HepG2 (cell line): ENCODE data around the gene PSD4. TPM values are rescaled to one million over a fixed set of nuclear protein-coding genes. Genes with fewer than 3 reads are reported as not detected.

ENCODE experiments used
- AHR ChIP-seq: IDR thresholded peaks from 2 replicates; pipeline ENCODE4 v1.6.1; 2018; ENCODE audit warnings: missing genetic modification reagents, missing compliant biosample characterization
- SAP130 ChIP-seq: IDR thresholded peaks from 2 replicates; pipeline ENCODE4 v1.6.1; 2016; ENCODE audit warnings: low read depth
- SMARCE1 ChIP-seq: fragments of 450-650 bp; IDR thresholded peaks from 2 replicates; pipeline ENCODE4 v1.6.1; 2017; ENCODE audit warnings: borderline replicate concordance
- SRSF4 ChIP-seq: fragments of 200-400 bp; formaldehyde crosslinking; IDR thresholded peaks from one replicate; pipeline ENCODE4 v1.6.1; 2018; ENCODE audit warnings: mild to moderate bottlenecking, low read depth, low read length, moderate library complexity; ENCODE audit not compliant: poor library complexity, severe bottlenecking
- SUZ12 ChIP-seq: fragments of 150-350 bp; IDR thresholded peaks from 2 replicates; pipeline ENCODE4 v1.6.1; 2014; ENCODE audit warnings: low read depth, low read length
- ZBTB7B ChIP-seq: sonication (generic); formaldehyde crosslinking; IDR thresholded peaks from 2 replicates; pipeline ENCODE4 v1.4.0; 2020; ENCODE audit warnings: missing genetic modification reagents
- ZC3H4 ChIP-seq: sonication (generic); formaldehyde crosslinking; IDR thresholded peaks from 2 replicates; pipeline ENCODE4 v1.4.0; 2020; ENCODE audit warnings: missing genetic modification reagents, borderline replicate concordance
- ZNF343 ChIP-seq: sonication (generic); formaldehyde crosslinking; IDR thresholded peaks from 2 replicates; pipeline ENCODE4 v1.4.0; 2020; ENCODE audit warnings: mild to moderate bottlenecking, missing genetic modification reagents
- ZNF746 ChIP-seq: sonication (generic); formaldehyde crosslinking; IDR thresholded peaks from 2 replicates; pipeline ENCODE4 v1.8.0; 2022; ENCODE audit warnings: mild to moderate bottlenecking, missing genetic modification reagents
- ZNF850 ChIP-seq: sonication (generic); formaldehyde crosslinking; conservative IDR thresholded peaks from 2 replicates; pipeline ENCODE4 v1.9.0; 2021; ENCODE audit warnings: mild to moderate bottlenecking, missing genetic modification reagents
- polyA plus RNA-seq, 8 experiments: library from polyadenylated mRNA; depleted of rRNA in 3 of 8; stranded (reverse) in 7 of 8; unstranded in 1 of 8; fragments of >200 nt; fragmentation: Illumina TruSeq in 4 of 8; extraction: Trizol in 4 of 8; gene quantifications; 2 replicates each; pipeline versions ENCODE4 v1.2.1 to v1.2.3, GENCODE V29; 2011 to 2016; ENCODE audit warnings: low read depth in 4 of 8, missing spikeins in 1 of 8, mixed read lengths in 1 of 8; ENCODE audit not compliant: insufficient read depth in 1 of 8
- total RNA-seq, 5 experiments: library from RNA; depleted of rRNA; stranded (reverse); fragments of >200 nt; fragmentation: Illumina TruSeq; extraction: Trizol; gene quantifications; 2 replicates each; pipeline ENCODE4 v1.2.3, GENCODE V29; 2016; ENCODE audit warnings: low read depth in 1 of 5
- TF ChIP-seq, protein P1 (sequence below): sonication (generic); formaldehyde crosslinking; IDR thresholded peaks from 2 replicates; pipeline ENCODE4 v1.8.0; 2023; ENCODE audit warnings: mild to moderate bottlenecking, missing genetic modification reagents
- TF ChIP-seq, protein P2 (sequence below): sonication (generic); formaldehyde crosslinking; IDR thresholded peaks from 2 replicates; pipeline ENCODE4 v1.5.1; 2020; ENCODE audit warnings: mild to moderate bottlenecking, missing genetic modification reagents
- TF ChIP-seq, protein P3 (sequence below): sonication (generic); formaldehyde crosslinking; IDR thresholded peaks from 2 replicates; pipeline ENCODE4 v1.4.0; 2020; ENCODE audit warnings: missing genetic modification reagents
- TF ChIP-seq, protein P4 (sequence below): sonication (generic); formaldehyde crosslinking; IDR thresholded peaks from 2 replicates; pipeline ENCODE4 v1.4.0; 2020; ENCODE audit warnings: mild to moderate bottlenecking, low read depth, missing genetic modification reagents
- TF ChIP-seq, protein P5 (sequence below): sonication (generic); formaldehyde crosslinking; IDR thresholded peaks from 2 replicates; pipeline ENCODE4 v1.5.0; 2020; ENCODE audit warnings: mild to moderate bottlenecking, low read depth, missing genetic modification reagents, borderline replicate concordance
- TF ChIP-seq, protein P6 (sequence below): sonication (generic); formaldehyde crosslinking; IDR thresholded peaks from 2 replicates; pipeline ENCODE4; 2020; ENCODE audit warnings: missing genetic modification reagents, mild to moderate bottlenecking, borderline replicate concordance
- TF ChIP-seq, protein P7 (sequence below): sonication (generic); formaldehyde crosslinking; IDR thresholded peaks from 2 replicates; pipeline ENCODE4 v1.5.0; 2020; ENCODE audit warnings: mild to moderate bottlenecking, missing genetic modification reagents, borderline replicate concordance

PSD4 gene
- total and polyA plus RNA-seq, 2 of the 13 experiments (the other 11 are each of a cell fraction or from before 2014, with no cell fraction given): 5.8 to 9.4 TPM

DNA sequence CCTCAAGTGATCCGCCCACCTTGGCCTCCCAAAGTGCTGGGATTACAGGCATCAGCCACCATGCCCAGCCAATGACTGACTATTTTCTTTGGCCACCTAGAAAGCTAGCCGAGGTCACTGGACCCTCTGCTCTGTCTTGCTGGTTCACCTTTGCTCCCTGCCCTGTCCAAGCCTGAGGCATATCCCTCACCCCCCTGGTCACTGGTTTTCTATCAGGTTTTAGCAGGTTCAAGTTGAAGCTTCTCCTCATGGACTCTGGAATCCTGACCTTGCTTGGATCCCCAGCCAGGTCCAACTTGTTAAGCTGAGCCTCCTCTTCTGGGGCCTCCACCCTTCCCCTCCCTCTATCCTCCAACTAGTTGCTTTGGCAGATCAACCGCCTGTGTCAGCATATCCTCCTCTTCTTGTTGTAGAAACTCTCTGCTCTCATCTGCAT, 71.5 kb downstream of the PSD4 start (continued):
- TF ChIP-seq ZNF850: no peak
- TF ChIP-seq, protein P1, sequence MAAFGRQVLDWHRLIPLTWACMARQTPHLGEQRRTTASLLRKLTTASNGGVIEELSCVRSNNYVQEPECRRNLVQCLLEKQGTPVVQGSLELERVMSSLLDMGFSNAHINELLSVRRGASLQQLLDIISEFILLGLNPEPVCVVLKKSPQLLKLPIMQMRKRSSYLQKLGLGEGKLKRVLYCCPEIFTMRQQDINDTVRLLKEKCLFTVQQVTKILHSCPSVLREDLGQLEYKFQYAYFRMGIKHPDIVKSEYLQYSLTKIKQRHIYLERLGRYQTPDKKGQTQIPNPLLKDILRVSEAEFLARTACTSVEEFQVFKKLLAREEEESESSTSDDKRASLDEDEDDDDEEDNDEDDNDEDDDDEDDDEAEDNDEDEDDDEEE (CRISPR knock-in tag): no peak
- TF ChIP-seq, protein P2, sequence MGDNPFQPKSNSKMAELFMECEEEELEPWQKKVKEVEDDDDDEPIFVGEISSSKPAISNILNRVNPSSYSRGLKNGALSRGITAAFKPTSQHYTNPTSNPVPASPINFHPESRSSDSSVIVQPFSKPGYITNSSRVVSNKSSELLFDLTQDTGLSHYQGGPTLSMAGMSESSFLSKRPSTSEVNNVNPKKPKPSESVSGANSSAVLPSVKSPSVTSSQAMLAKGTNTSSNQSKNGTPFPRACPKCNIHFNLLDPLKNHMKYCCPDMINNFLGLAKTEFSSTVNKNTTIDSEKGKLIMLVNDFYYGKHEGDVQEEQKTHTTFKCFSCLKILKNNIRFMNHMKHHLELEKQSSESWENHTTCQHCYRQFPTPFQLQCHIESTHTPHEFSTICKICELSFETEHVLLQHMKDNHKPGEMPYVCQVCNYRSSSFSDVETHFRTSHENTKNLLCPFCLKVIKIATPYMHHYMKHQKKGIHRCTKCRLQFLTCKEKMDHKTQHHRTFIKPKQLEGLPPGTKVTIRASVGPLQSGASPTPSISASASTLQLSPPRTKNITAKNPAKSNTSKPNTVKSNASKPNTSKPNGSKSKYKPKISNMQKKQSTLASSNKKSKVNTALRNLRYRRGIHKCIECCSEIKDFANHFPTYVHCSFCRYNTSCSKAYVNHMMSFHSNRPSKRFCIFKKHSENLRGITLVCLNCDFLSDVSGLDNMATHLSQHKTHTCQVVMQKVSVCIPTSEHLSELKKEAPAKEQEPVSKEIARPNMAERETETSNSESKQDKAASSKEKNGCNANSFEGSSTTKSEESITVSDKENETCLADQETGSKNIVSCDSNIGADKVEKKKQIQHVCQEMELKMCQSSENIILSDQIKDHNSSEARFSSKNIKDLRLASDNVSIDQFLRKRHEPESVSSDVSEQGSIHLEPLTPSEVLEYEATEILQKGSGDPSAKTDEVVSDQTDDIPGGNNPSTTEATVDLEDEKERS: no peak
- TF ChIP-seq ZNF746: no peak
- peak; percentile 41; the same call in 1 of the 2 replicates for TF ChIP-seq ZBTB7B (CRISPR knock-in tag)
- TF ChIP-seq, protein P3, sequence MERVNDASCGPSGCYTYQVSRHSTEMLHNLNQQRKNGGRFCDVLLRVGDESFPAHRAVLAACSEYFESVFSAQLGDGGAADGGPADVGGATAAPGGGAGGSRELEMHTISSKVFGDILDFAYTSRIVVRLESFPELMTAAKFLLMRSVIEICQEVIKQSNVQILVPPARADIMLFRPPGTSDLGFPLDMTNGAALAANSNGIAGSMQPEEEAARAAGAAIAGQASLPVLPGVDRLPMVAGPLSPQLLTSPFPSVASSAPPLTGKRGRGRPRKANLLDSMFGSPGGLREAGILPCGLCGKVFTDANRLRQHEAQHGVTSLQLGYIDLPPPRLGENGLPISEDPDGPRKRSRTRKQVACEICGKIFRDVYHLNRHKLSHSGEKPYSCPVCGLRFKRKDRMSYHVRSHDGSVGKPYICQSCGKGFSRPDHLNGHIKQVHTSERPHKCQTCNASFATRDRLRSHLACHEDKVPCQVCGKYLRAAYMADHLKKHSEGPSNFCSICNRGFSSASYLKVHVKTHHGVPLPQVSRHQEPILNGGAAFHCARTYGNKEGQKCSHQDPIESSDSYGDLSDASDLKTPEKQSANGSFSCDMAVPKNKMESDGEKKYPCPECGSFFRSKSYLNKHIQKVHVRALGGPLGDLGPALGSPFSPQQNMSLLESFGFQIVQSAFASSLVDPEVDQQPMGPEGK (CRISPR knock-in tag): peak; percentile 54
- TF ChIP-seq, protein P4, sequence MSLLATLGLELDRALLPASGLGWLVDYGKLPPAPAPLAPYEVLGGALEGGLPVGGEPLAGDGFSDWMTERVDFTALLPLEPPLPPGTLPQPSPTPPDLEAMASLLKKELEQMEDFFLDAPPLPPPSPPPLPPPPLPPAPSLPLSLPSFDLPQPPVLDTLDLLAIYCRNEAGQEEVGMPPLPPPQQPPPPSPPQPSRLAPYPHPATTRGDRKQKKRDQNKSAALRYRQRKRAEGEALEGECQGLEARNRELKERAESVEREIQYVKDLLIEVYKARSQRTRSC (CRISPR knock-in tag): no peak
- TF ChIP-seq, protein P5, sequence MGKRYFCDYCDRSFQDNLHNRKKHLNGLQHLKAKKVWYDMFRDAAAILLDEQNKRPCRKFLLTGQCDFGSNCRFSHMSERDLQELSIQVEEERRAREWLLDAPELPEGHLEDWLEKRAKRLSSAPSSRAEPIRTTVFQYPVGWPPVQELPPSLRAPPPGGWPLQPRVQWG: no peak
- no peak for TF ChIP-seq AHR
- TF ChIP-seq SMARCE1: no peak
- no peak for TF ChIP-seq SUZ12
- TF ChIP-seq ZC3H4: no peak
- no peak for TF ChIP-seq SRSF4
- TF ChIP-seq, protein P6, sequence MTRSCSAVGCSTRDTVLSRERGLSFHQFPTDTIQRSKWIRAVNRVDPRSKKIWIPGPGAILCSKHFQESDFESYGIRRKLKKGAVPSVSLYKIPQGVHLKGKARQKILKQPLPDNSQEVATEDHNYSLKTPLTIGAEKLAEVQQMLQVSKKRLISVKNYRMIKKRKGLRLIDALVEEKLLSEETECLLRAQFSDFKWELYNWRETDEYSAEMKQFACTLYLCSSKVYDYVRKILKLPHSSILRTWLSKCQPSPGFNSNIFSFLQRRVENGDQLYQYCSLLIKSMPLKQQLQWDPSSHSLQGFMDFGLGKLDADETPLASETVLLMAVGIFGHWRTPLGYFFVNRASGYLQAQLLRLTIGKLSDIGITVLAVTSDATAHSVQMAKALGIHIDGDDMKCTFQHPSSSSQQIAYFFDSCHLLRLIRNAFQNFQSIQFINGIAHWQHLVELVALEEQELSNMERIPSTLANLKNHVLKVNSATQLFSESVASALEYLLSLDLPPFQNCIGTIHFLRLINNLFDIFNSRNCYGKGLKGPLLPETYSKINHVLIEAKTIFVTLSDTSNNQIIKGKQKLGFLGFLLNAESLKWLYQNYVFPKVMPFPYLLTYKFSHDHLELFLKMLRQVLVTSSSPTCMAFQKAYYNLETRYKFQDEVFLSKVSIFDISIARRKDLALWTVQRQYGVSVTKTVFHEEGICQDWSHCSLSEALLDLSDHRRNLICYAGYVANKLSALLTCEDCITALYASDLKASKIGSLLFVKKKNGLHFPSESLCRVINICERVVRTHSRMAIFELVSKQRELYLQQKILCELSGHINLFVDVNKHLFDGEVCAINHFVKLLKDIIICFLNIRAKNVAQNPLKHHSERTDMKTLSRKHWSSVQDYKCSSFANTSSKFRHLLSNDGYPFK (CRISPR knock-in tag): no peak
- TF ChIP-seq ZNF343 (CRISPR knock-in tag): no peak
- TF ChIP-seq, protein P7, sequence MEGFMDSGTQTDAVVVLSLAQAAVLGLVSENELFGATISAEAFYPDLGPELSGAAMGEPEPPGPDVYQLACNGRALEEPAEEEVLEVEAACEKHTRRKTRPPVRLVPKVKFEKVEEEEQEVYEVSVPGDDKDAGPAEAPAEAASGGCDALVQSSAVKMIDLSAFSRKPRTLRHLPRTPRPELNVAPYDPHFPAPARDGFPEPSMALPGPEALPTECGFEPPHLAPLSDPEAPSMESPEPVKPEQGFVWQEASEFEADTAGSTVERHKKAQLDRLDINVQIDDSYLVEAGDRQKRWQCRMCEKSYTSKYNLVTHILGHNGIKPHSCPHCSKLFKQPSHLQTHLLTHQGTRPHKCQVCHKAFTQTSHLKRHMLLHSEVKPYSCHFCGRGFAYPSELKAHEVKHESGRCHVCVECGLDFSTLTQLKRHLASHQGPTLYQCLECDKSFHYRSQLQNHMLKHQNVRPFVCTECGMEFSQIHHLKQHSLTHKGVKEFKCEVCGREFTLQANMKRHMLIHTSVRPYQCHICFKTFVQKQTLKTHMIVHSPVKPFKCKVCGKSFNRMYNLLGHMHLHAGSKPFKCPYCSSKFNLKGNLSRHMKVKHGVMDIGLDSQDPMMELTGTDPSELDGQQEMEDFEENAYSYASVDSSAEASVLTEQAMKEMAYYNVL (CRISPR knock-in tag): peak; percentile 54; the same call in 1 of the 2 replicates
- TF ChIP-seq SAP130 (CRISPR knock-in tag): no peak; the same call in 1 of the 2 replicates
